Heart left ventricle (tissue), 16 donors: Measurements from ENCODE around the gene CHCT1. TPM values are rescaled to one million over a fixed set of nuclear protein-coding genes. Genes with fewer than 3 reads are reported as not detected.

Experiments used
- ATAC-seq, 4 donors: fragments of 200-7000 bp; cut with Tn5 transposase; one replicate each; pipeline ENCODE4 v1.9.1; 2020 to 2022; ENCODE audit warnings: moderate library complexity in 4 of 4, mild to moderate bottlenecking in 3 of 4, moderate number of reproducible peaks in 1 of 4
- DNase-seq, 5 donors: peaks; one replicate each; pipeline ENCODE4 v3.0.0-alpha.2; 2020
- H3K27ac ChIP-seq, 12 donors: fragments of 200-600 bp; sonication (generic) in 4 of 12; one replicate each; pipeline versions ENCODE4 v1.5.0 to v1.8.0; 2016 to 2022; ENCODE audit warnings: mild to moderate bottlenecking in 2 of 12
- H3K27me3 ChIP-seq, 9 donors: fragments of 200-600 bp; sonication (generic) in 2 of 9; one replicate each; pipeline versions ENCODE4 v1.5.1 to v1.8.0; 2016 to 2022; ENCODE audit warnings: mild to moderate bottlenecking in 3 of 9
- H3K36me3 ChIP-seq, 9 donors: fragments of 200-600 bp; sonication (generic) in 2 of 9; one replicate each; pipeline versions ENCODE4 v1.5.0 to v1.8.0; 2018 to 2022; ENCODE audit warnings: mild to moderate bottlenecking in 2 of 9
- H3K4me1 ChIP-seq, 12 donors: fragments of 200-600 bp; sonication (generic) in 4 of 12; one replicate each; pipeline versions ENCODE4 v1.5.0 to v1.8.0; 2016 to 2022; ENCODE audit warnings: mild to moderate bottlenecking in 3 of 12
- H3K4me3 ChIP-seq, 12 donors: fragments of 200-600 bp; sonication (generic) in 4 of 12; one replicate each; pipeline versions ENCODE4 v1.5.0 to v1.8.0; 2017 to 2022; ENCODE audit warnings: mild to moderate bottlenecking in 9 of 12, moderate library complexity in 4 of 12
- H3K9me3 ChIP-seq, 12 donors: fragments of 200-600 bp; sonication (generic) in 4 of 12; one replicate each; pipeline versions ENCODE4 v1.5.0 to v1.8.0; 2016 to 2022; ENCODE audit warnings: mild to moderate bottlenecking in 1 of 12
- CTCF ChIP-seq, 12 donors: fragments of 200-600 bp; sonication (generic) in 4 of 12; IDR thresholded peaks; one replicate each; pipeline versions ENCODE4 v1.5.0 to v1.8.0; 2018 to 2022; ENCODE audit warnings: antibody characterized with exemption in 12 of 12, mild to moderate bottlenecking in 5 of 12
- POLR2A ChIP-seq, 2 donors: fragments of 450-650 bp; IDR thresholded peaks; one replicate each; pipeline ENCODE4 v1.6.1; 2017; ENCODE audit warnings: antibody characterized with exemption in 2 of 2, mild to moderate bottlenecking in 2 of 2, moderate library complexity in 2 of 2
- WGBS, 4 donors: extraction: QIAGEN DNeasy Blood & Tissue Kit in 2 of 4; methylation state at CpG; one replicate each; pipeline versions ENCODE4 v1.1.5 to v1.1.7; 2013 to 2018; 5-methylcytosine and 5-hydroxymethylcytosine counted together
- intact Hi-C, 10 donors: fragments of 100-400 bp; cut with DNase I; formaldehyde crosslinking; loops; one replicate each; pipeline versions ENCODE4 v1.11.1 to v1.14.2; 2022
- polyA plus RNA-seq, 2 donors: library from polyadenylated mRNA; stranded (reverse); fragments of 200-250 nt; gene quantifications; one replicate each; pipeline ENCODE4 v1.2.3, GENCODE V29; 2013
- total RNA-seq, 9 donors: library from RNA; depleted of rRNA in 2 of 9; stranded (reverse); fragments of >200 nt in 2 of 9; fragmentation: NEBNext Ultra II Directional in 3 of 9; extraction: Animal tissue kit (Norgen Biotek cat#: 25700) in 3 of 9; gene quantifications; one replicate each; pipeline versions ENCODE4 v1.1.0 to v1.2.4, GENCODE V29; 2016 to 2023
- donor health status: ischemic (EF 13 %, LVEDD 7.1; RV severe dilation, severe dysfunction).
- donor health status: healthy with polysubstance abuse.
- donor health status: DM: no; HTN: yes; CAD: no.
- donor health status: DM: no; HTN: no; CAD: no.
- donor health status: ischemic (EF 25% LVEDD 6.9; RV normal size, moderate dysfunction).
- donor health status: ischemic (EF 25% LVEDD 5.7; RV mildly dilated, moderate dysfunction).
- donor health status: healthy.
- donor health status: DM: yes; HTN: yes; CAD: no.
- donor health status: ischemic (EF 35%, LVEDD 5.7; RV mildly dilated, moderate dysfunction).
- donor health status: nonischemic (EF 11% LVEDD 7.7; RV severe dilation, severe dysfunction).
- donor health status: DM: yes; HTN: yes; CAD: no.
- donor health status: PGD.
- donor health status: ischemic (EF 29% LVEDD 5.4; RV normal size, mild dysfunction).
- donor health status: nonischemic (EF 23%, LVEDD 6.1; RV moderate dilation, normal function).

Gene CHCT1
- total and polyA plus RNA-seq, 11 donors: 0.27 TPM; not detected in 10

GRCh38 chr17:60388742-60389141 is 33.5 kb upstream of the CHCT1 start:
- Histone ChIP-seq H3K4me1 (peaks cover 0 to 76% (median 32%) of the 10 kb centered on the region in 12 donors), H3K27ac (peak overlapping the region in 1 of 12 donors; percentile 9), H3K9me3 (no peaks in the 10 kb centered on the region), H3K27me3 (no peaks in the 10 kb centered on the region), H3K4me3 (no peak overlapping the region), H3K36me3 (no peaks in the 10 kb centered on the region)
- 32 to 39% (median 32%) methylated on average over 3 of the region's 3 CpGs for WGBS, 4 donors
- intact Hi-C loops: no loop called here
- ATAC-seq (no peak), DNase-seq (no peak)
- no peak for TF ChIP-seq POLR2A (IDR thresholded peaks at IDR 0.05)
- no peak for TF ChIP-seq CTCF (IDR thresholded peaks at IDR 0.05)

GRCh38 chr17:60390186-60390585 is 32.1 kb upstream of the CHCT1 start:
- WGBS, 4 donors: 47 to 53% (median 52%) methylated on average over 2 of the region's 2 CpGs
- intact Hi-C loops: no loop called here
- DNase-seq: no peak
- Histone ChIP-seq H3K27me3 (no peaks in the 10 kb centered on the region), H3K9me3 (no peaks in the 10 kb centered on the region), H3K27ac (peak overlapping the region in 4 of 12 donors; percentile 88 to 96 (median 95)), H3K4me1 (peaks cover 0 to 76% (median 32%) of the 10 kb centered on the region in 12 donors), H3K4me3 (peak overlapping the region in 8 of 12 donors; percentile 70 to 95 (median 90)), H3K36me3 (no peaks in the 10 kb centered on the region)
- TF ChIP-seq CTCF (IDR thresholded peaks at IDR 0.05) (no peak), POLR2A (IDR thresholded peaks at IDR 0.05) (no peak)
- ATAC-seq: no peak

- TF ChIP-seq CTCF (IDR thresholded peaks at IDR 0.05): no peak
- peak in 1 of 2 donors; percentile 21 for TF ChIP-seq POLR2A (IDR thresholded peaks at IDR 0.05)
- intact Hi-C loops: no loop called here
- peak overlapping the region; percentile 86 to 97 (median 94) for H3K27ac ChIP-seq
- peaks cover 0 to 76% (median 31%) of the 10 kb centered on the region in 12 donors for H3K4me1 ChIP-seq
- H3K27me3 ChIP-seq: no peaks in the 10 kb centered on the region
- peak overlapping the region; percentile 45 to 95 (median 84) for H3K4me3 ChIP-seq
- DNase-seq (peak in 3 of 5 donors; percentile 10 to 39 (median 25)), ATAC-seq (peak in 2 of 4 donors; percentile 6 to 9)
- H3K36me3 ChIP-seq: no peaks in the 10 kb centered on the region
- H3K9me3 ChIP-seq: no peaks in the 10 kb centered on the region
- 5 to 8% (median 6%) methylated on average over 15 of the region's 15 CpGs for WGBS, 4 donors
These were observed 31.3 kb upstream of the CHCT1 start for GRCh38 chr17:60390925-60391470.

- ATAC-seq: peak; percentile 53 to 69 (median 65)
- 0 to 1% (median 0%) methylated on average over 28 to 36 of the region's 36 CpGs for WGBS, 4 donors
- Histone ChIP-seq H3K9me3 (no peaks in the 10 kb centered on the region), H3K4me1 (peaks cover 0 to 77% (median 28%) of the 10 kb centered on the region in 12 donors), H3K4me3 (peak overlapping the region; percentile 45 to 95 (median 84)), H3K36me3 (no peaks in the 10 kb centered on the region), H3K27me3 (no peaks in the 10 kb centered on the region), H3K27ac (peak overlapping the region; percentile 86 to 97 (median 94))
- TF ChIP-seq CTCF (IDR thresholded peaks at IDR 0.05) (no peak), POLR2A (IDR thresholded peaks at IDR 0.05) (no peak)
- intact Hi-C loops: no loop called here
- no peak for DNase-seq
These were observed 30.7 kb upstream of the CHCT1 start for GRCh38 chr17:60391471-60392041.
